Measurements from ENCODE around the gene FOXQ1. TPM values are rescaled to one million over a fixed set of nuclear protein-coding genes. Genes with fewer than 3 reads are reported as not detected.
A peak's percentile ranks its signal among the peaks of the same experiment; 100 is the strongest.
"Not testable (repeated sequence)": the region's sequence is repeated elsewhere in the genome, so short reads cannot be mapped to it uniquely, and the experiment has no call there.

The FOXQ1 gene
- total RNA-seq, 1 donor = 1.3 TPM

DNA sequence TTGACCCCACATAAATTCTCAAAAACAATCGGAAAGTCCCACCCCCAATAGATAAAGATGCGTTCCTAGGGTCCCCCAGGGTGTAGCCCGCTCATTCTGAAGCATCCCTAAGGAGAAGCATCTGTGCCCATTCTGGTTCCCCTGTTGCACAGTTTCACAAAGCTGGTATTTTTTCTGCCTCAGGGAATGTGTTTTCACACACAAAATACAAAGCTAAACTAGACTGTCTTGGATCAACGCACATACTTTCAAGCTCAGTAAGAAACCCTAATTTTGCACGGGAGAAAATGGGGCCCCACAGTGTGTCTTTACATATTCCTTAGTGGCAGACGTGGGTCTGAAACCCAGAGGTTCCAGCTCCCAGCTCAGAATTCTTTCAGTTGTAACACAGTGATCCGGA lies 6.1 kb downstream of the FOXQ1 start:
- no peak for DNase-seq (ENCODE audit: low read depth)
- H3K4me3 ChIP-seq (ENCODE audit: low read depth, low read length) = no peak overlapping the region
- TF ChIP-seq, protein P1, sequence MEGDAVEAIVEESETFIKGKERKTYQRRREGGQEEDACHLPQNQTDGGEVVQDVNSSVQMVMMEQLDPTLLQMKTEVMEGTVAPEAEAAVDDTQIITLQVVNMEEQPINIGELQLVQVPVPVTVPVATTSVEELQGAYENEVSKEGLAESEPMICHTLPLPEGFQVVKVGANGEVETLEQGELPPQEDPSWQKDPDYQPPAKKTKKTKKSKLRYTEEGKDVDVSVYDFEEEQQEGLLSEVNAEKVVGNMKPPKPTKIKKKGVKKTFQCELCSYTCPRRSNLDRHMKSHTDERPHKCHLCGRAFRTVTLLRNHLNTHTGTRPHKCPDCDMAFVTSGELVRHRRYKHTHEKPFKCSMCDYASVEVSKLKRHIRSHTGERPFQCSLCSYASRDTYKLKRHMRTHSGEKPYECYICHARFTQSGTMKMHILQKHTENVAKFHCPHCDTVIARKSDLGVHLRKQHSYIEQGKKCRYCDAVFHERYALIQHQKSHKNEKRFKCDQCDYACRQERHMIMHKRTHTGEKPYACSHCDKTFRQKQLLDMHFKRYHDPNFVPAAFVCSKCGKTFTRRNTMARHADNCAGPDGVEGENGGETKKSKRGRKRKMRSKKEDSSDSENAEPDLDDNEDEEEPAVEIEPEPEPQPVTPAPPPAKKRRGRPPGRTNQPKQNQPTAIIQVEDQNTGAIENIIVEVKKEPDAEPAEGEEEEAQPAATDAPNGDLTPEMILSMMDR (IDR thresholded peaks at IDR 0.05; ENCODE audit: insufficient read depth, low read length) = no peak

DNA sequence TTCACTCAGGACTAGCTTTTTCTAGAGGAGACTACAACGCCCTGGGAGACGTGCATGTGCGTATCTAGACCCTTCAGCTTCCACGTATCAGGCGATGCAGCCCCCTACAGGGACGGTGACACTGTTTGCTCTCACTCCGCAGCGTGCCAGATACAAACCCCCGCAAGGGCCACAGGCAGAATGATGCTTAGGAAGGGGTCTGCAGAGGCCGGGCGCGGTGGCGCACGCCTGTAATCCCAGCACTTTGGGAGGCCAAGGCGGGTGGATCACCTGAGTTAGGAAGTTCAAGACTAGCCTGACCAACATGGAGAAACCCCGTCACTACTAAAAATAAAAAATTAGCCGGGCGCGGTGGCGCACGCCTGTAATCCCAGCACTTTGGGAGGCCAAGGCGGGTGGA lies 6.7 kb downstream of the FOXQ1 start:
- H3K4me3 ChIP-seq (ENCODE audit: low read depth, low read length); DNase-seq (ENCODE audit: low read depth): not testable (repeated sequence)

DNA sequence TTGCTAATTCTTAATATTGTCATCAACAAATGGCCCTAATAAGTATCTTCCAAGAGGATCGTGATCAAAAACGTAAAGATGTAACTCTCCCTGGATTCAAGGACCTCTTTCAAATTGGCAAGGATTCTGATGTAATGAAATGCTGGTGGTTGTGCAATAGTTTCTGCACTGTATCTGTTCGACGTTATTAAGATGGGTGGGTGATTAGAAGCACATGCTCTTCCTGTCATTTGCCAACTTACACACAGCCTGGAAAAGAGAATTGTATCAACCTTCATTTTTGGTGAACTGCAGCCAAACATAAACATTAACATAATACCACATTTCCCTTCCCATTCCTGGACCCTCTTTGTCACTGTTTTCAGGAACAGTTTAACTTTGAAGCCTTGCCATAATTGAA lies 9.8 kb downstream of the FOXQ1 start:
- DNase-seq (ENCODE audit: low read depth) = peak; percentile 96
- no peak overlapping the region for H3K4me3 ChIP-seq (ENCODE audit: low read depth, low read length)
- TF ChIP-seq, protein P1 (IDR thresholded peaks at IDR 0.05; ENCODE audit: insufficient read depth, low read length) = no peak

DNA sequence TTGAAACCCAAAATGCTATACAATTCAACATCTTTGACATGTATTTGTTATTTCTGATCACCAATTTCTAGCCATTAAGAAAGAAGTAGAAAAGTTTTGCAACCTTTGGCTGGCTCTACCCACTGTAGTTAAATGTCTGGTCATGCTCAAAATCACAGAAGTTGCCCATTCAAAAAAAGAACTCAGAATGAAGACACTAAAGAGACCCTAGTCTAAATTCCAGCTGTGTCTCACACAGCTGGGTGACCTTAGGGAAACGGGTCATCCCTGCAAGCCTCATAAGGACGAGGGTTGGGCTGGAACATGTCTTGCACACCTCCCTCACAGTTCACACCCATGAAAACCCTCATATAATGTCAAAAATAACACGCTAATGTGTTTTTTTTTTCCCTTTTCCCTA lies 10.3 kb downstream of the FOXQ1 start:
- DNase-seq (ENCODE audit: low read depth) = no peak
- TF ChIP-seq, protein P1 (IDR thresholded peaks at IDR 0.05; ENCODE audit: insufficient read depth, low read length) = no peak
- H3K4me3 ChIP-seq (ENCODE audit: low read depth, low read length) = no peak overlapping the region

DNA sequence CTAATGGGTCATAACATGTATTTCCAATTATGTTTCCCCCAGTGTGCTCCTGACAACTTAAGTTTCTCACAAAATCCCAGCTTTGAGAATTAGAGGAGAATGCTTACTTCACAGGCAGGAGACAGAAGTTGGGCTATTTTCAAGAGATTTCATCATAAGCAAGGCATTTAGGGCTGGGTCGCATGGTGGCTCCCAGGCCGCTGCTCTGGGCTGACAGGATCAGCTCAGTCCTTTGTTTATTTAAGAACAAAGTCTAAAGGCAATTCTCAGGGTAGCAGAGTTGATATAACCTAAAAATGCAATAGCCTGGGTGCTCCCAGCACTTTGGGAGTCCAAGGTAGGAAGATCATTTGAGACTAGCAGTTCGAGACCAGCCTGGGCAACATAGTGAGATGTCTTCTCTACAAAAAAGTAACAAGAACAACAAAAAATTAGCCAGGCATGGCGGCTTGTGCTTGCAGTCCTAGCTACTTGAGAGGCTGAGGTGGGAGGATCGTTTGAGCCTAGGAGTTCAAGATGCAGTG lies 10.9 kb downstream of the FOXQ1 start:
- no peak overlapping the region for H3K4me3 ChIP-seq (ENCODE audit: low read depth, low read length)
- TF ChIP-seq, protein P1 (IDR thresholded peaks at IDR 0.05; ENCODE audit: insufficient read depth, low read length) = no peak
- DNase-seq (ENCODE audit: low read depth) = peak; percentile 84

DNA sequence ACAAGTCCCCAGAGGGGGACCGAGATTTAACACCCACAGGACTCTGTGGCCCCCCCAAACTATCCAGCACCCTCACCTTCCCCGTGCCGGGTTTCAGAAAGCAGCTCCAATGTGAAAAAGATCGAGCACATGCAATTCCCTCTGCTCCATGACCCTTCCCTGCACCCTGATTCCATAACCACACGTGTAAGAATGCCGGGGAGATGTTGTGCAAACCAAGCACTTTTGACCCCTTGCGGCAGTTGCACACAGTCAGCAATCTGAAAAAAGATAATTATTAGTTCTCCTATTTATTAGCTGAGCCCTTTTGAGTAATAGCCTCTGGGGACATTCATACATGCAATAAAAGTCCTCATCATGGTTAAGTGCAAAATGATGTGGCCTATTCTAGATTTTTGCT lies 13.0 kb downstream of the FOXQ1 start:
- no peak overlapping the region for H3K4me3 ChIP-seq (ENCODE audit: low read depth, low read length)
- TF ChIP-seq, protein P1 (IDR thresholded peaks at IDR 0.05; ENCODE audit: insufficient read depth, low read length) = no peak
- DNase-seq (ENCODE audit: low read depth) = peak; percentile 35

DNA sequence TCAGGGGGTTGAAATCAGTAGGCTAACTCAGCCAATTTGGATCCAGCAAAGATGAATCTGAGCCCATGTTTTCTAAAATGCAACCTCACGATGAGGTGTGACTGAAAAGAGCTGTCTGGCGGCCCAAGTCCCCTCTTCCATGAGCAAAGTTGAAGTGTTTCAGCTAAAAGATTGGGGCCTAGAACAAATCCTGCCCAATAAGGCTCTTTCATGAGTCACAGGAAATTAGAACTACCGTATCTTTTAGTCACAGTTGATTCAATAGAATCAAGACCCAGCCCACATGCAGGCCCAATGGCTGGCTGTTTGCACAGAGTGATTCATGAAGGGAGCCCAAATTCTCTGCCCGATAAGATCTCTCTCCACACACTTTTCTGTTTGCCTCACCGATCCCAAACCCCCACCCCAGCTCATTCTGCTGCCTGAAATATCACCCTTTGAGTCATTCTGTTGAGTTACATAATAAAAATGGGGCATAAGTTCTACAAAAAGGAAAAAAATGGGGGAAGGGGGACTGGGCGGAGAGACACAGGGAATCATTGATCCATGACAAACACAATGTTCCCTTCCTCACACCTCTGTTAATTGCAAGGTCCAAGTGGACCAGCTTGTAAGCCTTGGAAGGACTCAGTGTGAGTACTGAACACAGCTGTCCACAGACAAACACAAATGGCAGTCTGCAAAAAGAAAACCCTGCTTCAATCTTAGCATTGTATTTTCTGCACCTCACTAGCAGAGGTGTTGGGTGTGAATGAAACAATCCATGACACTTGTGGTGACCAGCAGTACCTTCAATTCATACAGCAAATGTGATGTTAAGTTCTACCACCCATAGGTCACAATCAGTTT lies 13.8 kb downstream of the FOXQ1 start:
- TF ChIP-seq, protein P1 (IDR thresholded peaks at IDR 0.05; ENCODE audit: insufficient read depth, low read length) = no peak
- no peak overlapping the region for H3K4me3 ChIP-seq (ENCODE audit: low read depth, low read length)
- peak; percentile 95 for DNase-seq (ENCODE audit: low read depth)

All from fibroblast of the aortic adventitia (primary cell).